Measurements from ENCODE around the gene VWA7. TPM values are rescaled to one million over a fixed set of nuclear protein-coding genes. Genes with fewer than 3 reads are reported as not detected.
"Not testable (repeated sequence)": the region's sequence is repeated elsewhere in the genome, so short reads cannot be mapped to it uniquely, and the experiment has no call there.

The VWA7 gene, protein sequence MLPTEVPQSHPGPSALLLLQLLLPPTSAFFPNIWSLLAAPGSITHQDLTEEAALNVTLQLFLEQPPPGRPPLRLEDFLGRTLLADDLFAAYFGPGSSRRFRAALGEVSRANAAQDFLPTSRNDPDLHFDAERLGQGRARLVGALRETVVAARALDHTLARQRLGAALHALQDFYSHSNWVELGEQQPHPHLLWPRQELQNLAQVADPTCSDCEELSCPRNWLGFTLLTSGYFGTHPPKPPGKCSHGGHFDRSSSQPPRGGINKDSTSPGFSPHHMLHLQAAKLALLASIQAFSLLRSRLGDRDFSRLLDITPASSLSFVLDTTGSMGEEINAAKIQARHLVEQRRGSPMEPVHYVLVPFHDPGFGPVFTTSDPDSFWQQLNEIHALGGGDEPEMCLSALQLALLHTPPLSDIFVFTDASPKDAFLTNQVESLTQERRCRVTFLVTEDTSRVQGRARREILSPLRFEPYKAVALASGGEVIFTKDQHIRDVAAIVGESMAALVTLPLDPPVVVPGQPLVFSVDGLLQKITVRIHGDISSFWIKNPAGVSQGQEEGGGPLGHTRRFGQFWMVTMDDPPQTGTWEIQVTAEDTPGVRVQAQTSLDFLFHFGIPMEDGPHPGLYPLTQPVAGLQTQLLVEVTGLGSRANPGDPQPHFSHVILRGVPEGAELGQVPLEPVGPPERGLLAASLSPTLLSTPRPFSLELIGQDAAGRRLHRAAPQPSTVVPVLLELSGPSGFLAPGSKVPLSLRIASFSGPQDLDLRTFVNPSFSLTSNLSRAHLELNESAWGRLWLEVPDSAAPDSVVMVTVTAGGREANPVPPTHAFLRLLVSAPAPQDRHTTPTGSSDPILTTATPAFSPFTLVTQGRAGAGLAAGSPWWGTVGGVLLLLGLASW
- 1 to 10 TPM; 5.2 to 5.4 TPM for total RNA-seq

DNA sequence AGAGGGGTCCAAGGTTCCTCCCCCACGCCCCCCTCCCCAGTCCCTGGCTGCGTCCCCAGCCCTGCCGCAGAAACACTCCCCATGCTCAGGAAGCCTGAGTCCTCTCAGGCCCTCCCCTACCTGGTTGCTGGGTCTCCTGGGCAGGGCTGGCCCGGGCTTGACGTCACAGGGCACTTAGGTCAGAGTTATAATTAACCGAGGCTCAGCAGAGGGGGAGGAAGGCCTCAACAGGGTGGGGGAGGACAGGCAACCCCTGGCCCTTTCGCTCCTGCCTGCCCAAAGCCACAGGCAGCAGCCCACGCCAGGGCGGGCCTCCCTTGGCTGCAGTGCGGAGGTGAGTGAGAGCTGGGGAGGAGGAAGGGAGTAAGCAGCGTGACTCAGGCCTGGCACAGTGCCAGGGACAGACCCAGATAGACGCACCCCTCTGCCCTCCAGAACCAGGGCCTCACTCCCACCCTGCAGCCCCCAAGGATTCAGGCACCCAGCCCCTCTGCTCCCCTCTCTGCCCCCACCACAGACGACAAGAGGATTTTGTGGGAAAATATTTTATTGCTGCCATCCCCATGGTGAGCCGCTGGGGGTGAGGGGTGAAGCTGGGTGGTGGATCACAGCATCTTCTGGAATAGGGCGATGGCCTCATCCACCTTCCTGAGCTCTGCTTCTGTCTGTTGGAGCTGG, at the start of gene VWA7:
Gene VWA7, minus strand, starts transcription at position 340 of the 678 bp plus-strand sequence. CDS start 549 bp downstream, outside the sequence.
- H3K27ac Mint-ChIP-seq, result peak within 1 kb of the TSS; percentile 85
- H3K4me3 Mint-ChIP-seq, result peak within 1 kb of the TSS; percentile 51
- peaks cover 12% of the 10 kb centered on the region for H3K36me3 Mint-ChIP-seq (ENCODE audit: low read depth)
- ChIA-PET CTCF (interaction anchor here (0.6 to 2.0 kb wide), 7 partner anchors 12 to 67 kb away, joined by 3 to 10 read pairs (median 5); partner anchors contain the start of gene VARS1), POLR2A (no interaction called here)
- no peaks in the 10 kb centered on the region for H3K9me3 Mint-ChIP-seq
- H3K4me1 Mint-ChIP-seq, result peaks cover 43% of the 10 kb centered on the region
- H3K27me3 Mint-ChIP-seq, result no peaks in the 10 kb centered on the region
- peak; percentile 64 for DNase-seq

DNA sequence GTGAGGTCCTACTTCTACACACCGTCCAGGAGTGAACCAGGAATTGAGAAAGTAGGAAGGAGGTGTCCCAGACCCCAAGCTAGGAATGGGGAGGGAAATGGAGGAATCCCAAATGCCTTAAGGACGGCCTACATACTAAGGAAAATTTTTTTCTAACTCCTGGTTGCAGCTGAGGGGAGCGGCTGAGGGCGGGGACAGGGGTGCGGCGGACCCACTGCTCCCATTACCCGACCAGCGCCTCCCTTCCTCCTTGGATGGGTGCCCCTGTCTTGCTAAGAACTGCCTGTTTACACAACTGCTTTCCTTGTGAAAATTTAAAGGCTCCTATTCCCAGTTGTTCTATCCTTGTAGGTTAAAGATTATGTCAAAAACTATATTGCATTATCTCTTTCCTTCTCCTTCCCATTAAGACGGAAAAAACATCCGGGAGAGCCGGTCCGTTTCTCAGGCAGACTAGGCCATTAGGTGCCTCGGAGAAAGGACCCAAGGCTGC, 49.7 kb upstream of the VWA7 start:
- no peaks in the 10 kb centered on the region for H3K9me3 Mint-ChIP-seq
- CTCF ChIA-PET, result interaction anchor here (0.8 to 1.2 kb wide), 4 partner anchors 12 to 281 kb away, joined by 3 read pairs; partner anchors contain the start of genes ATP6V1G2, HSPA1L and NEU1
- peaks cover 58% of the 10 kb centered on the region for H3K4me1 Mint-ChIP-seq
- H3K4me3 Mint-ChIP-seq, result peak overlapping the region; percentile 86
- H3K36me3 Mint-ChIP-seq (ENCODE audit: low read depth), result peaks cover 12% of the 10 kb centered on the region
- no peaks in the 10 kb centered on the region for H3K27me3 Mint-ChIP-seq
- DNase-seq, result no peak
- H3K27ac Mint-ChIP-seq, result peak overlapping the region; percentile 96
- POLR2A ChIA-PET, result interaction anchor here (0.6 to 2.4 kb wide), 4 partner anchors 28 to 257 kb away, joined by 3 to 9 read pairs (median 3); partner anchors contain the start of genes CLIC1 and GPANK1

DNA sequence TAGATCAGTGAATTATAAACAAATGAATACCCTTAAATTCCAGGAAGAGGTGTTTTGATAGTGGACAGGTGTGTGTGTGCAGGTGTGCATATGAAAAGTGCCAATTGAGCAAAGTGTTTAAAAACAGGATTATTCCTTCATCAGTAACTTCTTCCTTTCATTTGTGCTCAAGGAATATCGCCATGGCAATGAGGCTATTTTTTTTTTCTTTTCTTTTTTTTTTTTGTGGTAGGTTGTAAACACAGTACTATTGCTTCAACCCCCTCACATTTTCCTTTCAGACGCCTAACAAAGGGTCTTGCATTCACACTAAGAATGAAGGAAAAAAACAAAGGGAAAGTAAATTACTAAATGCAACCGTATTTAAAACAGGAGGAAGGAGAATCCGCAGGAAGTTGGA, 48.4 kb upstream of the VWA7 start:
- Mint-ChIP-seq H3K36me3 (ENCODE audit: low read depth) (peaks cover 6% of the 10 kb centered on the region), H3K9me3 (no peaks in the 10 kb centered on the region), H3K27ac (peak overlapping the region; percentile 96), H3K4me3 (peak overlapping the region; percentile 86), H3K4me1 (peaks cover 51% of the 10 kb centered on the region), H3K27me3 (no peaks in the 10 kb centered on the region)
- ChIA-PET CTCF (interaction anchor here (0.6 to 1.2 kb wide), 2 partner anchors 37 to 74 kb away, joined by 3 read pairs; partner anchors contain the start of gene NEU1), POLR2A (no interaction called here)
- no peak for DNase-seq

DNA sequence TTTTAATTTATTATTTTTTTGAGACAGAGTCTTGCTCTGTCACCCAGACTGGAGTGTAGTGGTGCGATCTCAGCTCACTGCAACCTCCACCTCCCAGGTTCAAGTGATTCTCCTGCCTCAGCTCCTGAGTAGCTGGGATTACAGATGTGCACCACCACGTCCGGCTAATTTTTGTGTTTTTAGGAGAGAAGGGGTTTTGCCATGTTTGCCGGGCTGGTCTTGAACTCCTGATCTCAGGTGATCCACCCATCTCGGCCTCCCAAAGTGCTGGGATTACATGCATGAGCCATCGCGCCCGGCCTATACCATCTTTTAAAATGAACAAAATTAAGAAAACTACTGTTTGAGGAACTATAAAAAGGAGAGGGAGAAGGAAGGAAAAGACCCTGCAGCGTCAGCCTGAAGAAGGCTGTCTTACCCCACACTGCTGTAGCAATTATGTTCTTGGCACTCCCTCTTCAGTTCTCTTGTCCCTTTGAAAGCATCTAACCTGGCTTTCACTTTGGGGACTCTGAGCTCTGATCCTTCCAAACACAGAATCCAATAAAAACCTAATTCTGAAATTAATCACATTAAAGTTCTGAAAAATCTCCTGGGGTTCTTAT, 46.6 kb upstream of the VWA7 start:
- not testable (repeated sequence) for H3K27ac Mint-ChIP-seq; H3K27me3 Mint-ChIP-seq; H3K9me3 Mint-ChIP-seq; H3K36me3 Mint-ChIP-seq (ENCODE audit: low read depth); DNase-seq; H3K4me3 Mint-ChIP-seq
- ChIA-PET POLR2A (interaction anchor here (1.2 kb wide), 1 partner anchor 17 kb away, joined by 13 read pairs; the partner anchor contains the start of gene LSM2), CTCF (interaction anchor here (1.3 to 1.8 kb wide), 3 partner anchors 27 to 94 kb away, joined by 4 to 7 read pairs (median 4); partner anchors contain the start of gene DDAH2)
- H3K4me1 Mint-ChIP-seq, result peaks cover 58% of the 10 kb centered on the region

DNA sequence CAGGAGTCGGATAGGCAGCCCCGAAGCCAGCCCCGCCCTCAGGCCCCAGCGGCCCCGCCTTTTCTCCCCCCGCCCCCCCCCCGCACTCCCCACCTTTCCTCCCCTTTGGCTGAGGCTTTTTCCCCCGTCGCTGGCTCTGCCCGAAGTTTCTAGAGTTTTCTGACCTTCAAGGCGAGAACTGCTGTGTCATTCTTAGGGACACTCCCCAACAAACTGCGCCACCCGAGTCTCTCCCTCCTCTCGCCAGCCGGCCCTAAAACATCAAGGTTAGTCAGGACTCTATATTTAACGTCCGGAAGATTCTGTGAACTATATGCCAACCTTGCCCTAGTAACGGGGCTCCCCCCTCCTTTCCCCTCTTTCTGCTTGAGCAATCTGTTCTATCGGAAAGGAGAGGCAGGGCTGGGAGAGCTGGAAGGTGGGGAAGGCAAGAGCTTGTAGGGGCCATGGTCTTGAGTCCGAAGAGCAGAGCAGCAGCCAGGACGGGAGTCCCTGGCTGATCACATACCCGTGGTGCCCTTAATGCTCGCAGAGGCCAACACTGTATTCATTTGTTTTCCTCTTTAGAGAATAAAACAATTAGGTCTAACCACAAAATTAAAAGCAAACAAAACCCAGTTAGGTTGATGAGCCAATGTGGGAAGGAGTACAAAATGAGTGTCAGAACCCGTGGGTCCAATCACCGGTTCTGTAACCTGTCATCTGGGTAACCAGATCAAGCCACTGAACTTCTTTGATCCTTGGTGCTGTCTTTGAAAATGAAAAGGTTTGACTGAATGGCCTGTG, 45.1 kb upstream of the VWA7 start:
- Mint-ChIP-seq H3K27ac (peak overlapping the region; percentile 94), H3K27me3 (no peaks in the 10 kb centered on the region), H3K9me3 (no peaks in the 10 kb centered on the region), H3K36me3 (ENCODE audit: low read depth) (peaks cover 8% of the 10 kb centered on the region), H3K4me1 (peaks cover 70% of the 10 kb centered on the region), H3K4me3 (peak overlapping the region; percentile 93)
- DNase-seq, result peak; percentile 59
- CTCF ChIA-PET, result interaction anchor here (1.1 to 1.8 kb wide), 5 partner anchors 9 to 84 kb away, joined by 3 to 7 read pairs (median 6); no protein-coding TSS in a partner anchor
- POLR2A ChIA-PET, result no interaction called here

DNA sequence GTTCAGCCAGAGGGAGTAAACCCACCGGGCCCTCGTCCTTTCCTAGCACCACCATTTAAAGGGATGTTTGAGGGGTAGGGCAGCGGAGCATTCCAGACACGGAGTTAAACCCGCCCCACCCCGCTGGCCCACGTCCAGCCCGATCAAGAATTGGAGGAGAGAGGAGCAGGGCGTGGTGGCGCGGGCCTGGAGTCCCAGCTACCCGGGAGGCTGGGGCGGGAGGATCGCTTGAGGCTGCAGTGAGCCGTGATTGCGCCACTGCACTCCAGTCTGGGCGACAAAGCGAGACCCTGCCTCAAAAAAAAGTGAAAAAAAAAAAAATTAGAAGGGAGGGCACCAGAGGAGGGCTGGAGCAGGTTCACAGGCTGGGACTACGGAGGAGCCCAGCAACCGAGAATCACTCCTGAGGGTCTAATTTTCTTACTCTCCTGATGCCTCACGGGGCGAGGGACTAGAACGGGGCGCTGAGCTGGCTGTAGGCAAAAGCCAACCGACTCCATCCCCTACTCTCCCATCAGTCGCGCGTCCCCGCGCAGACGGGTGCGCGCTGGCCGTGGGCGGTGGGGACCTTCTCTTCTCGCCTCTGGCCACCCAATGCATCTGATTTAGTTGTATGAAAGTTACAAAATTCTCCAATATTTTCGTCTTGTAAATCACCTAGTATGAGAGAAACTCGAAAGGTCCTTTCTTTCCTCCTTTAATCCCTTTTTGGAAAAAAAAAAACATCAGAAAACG, 44.3 kb upstream of the VWA7 start:
- Mint-ChIP-seq H3K9me3 (no peaks in the 10 kb centered on the region), H3K4me1 (peaks cover 63% of the 10 kb centered on the region), H3K27me3 (no peaks in the 10 kb centered on the region), H3K36me3 (ENCODE audit: low read depth) (peaks cover 8% of the 10 kb centered on the region), H3K4me3 (peak overlapping the region; percentile 93), H3K27ac (peak overlapping the region; percentile 94)
- CTCF ChIA-PET, result interaction anchor here (0.6 to 1.5 kb wide), 6 partner anchors 8 to 275 kb away, joined by 3 to 6 read pairs (median 4); partner anchors contain the start of gene ATP6V1G2
- peak; percentile 42 for DNase-seq
- POLR2A ChIA-PET, result no interaction called here

DNA sequence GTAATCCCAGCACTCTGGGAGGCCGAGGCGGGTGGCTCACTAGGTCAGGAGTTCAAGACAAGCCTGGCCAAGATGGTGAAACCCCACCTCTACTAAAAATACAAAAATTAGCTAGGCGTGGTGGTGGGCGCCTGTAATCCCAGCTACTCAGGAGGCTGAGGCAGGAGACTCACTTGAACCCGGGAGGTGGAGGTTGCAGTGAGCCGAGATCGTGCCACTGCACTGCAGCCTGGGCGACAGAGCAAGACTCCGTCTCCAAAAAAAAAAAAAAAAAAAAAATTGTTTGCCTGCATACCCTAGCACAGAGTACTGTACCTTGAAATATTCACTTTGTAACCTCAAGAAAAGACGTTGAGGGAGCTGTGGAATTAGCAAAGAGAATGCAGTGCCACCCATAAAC, 43.3 kb upstream of the VWA7 start:
- not testable (repeated sequence) for H3K4me3 Mint-ChIP-seq

DNA sequence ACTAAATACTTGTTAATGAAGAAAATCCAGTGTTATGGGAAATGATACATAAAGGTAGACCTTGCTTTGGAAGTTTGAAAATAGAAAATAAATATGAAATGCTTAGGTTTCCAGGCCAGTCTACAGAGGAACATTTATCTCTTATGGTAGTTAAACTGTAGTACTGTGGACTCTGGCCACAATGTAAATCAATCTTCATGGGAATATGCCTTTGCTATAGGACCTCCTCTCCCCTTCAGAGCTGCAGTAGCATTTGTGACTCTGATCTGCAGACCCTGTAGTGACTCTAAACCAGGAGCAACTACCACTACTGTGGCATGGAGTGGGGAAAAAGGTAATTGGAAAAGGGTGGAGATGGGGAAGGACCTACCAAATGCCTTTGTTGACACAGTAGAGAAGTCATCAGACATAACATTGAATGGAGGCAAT, 42.8 kb upstream of the VWA7 start:
- no peaks in the 10 kb centered on the region for H3K27me3 Mint-ChIP-seq
- H3K36me3 Mint-ChIP-seq (ENCODE audit: low read depth), result peaks cover 10% of the 10 kb centered on the region
- DNase-seq, result no peak
- H3K4me1 Mint-ChIP-seq, result peaks cover 52% of the 10 kb centered on the region
- ChIA-PET POLR2A (interaction anchor here (0.8 kb wide), 1 partner anchor 14 kb away, joined by 3 read pairs; no protein-coding TSS in a partner anchor), CTCF (interaction anchor here (0.6 to 1.5 kb wide), 7 partner anchors 11 to 311 kb away, joined by 3 to 6 read pairs (median 3); partner anchors contain the start of gene FKBPL)
- peak overlapping the region; percentile 38 for H3K4me3 Mint-ChIP-seq
- H3K27ac Mint-ChIP-seq, result peak overlapping the region; percentile 72
- no peaks in the 10 kb centered on the region for H3K9me3 Mint-ChIP-seq

More for the DNA sequence above, 43.3 kb upstream of the VWA7 start:
- H3K36me3 Mint-ChIP-seq (ENCODE audit: low read depth); H3K9me3 Mint-ChIP-seq; H3K27ac Mint-ChIP-seq; H3K27me3 Mint-ChIP-seq; DNase-seq: not testable (repeated sequence)
- POLR2A ChIA-PET, result interaction anchor here (0.7 to 0.8 kb wide), 2 partner anchors 14 to 1801 kb away, joined by 3 to 7 read pairs; no protein-coding TSS in a partner anchor
- CTCF ChIA-PET, result interaction anchor here (0.6 to 1.5 kb wide), 6 partner anchors 10 to 109 kb away, joined by 3 to 6 read pairs (median 4); no protein-coding TSS in a partner anchor
- peaks cover 56% of the 10 kb centered on the region for H3K4me1 Mint-ChIP-seq

DNA sequence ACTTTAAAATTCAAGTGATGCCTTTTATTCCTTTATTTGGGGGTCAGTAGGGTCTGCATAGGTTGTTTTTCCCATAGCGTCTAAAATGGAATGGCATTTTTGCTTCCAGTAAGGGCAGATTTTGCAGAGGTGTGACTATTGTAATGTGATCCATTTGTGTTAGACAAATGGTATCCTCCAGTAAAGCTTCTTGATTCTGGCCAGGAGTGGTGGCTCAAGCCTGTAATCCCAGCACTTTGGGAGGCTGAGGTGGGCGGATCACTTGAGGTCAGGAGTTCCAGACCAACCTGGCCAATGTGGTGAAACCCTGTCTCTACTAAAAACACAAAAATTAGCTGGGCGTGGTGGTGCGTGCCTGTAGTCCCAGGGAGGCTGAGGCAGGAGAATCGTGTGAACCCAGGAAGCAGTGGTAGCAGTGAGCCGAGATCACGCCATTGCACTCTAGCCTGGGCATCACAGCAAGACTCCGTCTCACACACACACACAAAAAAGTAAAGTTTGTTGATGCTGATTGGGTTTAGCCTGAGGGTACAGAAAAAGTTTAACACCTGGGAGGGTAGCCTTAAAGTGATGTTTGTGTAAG, 40.9 kb upstream of the VWA7 start:
- DNase-seq, H3K27me3 Mint-ChIP-seq, POLR2A ChIA-PET, H3K9me3 Mint-ChIP-seq: not testable (repeated sequence)
- Mint-ChIP-seq H3K4me3 (peak overlapping the region; percentile 91), H3K36me3 (ENCODE audit: low read depth) (peaks cover 12% of the 10 kb centered on the region), H3K4me1 (peaks cover 53% of the 10 kb centered on the region), H3K27ac (peak overlapping the region; percentile 94)
- CTCF ChIA-PET, result interaction anchor here (1.0 kb wide), 1 partner anchor 22 kb away, joined by 5 read pairs; the partner anchor contains the start of gene VARS1

Measured in activated CD4-positive, alpha-beta T cell treated with anti-CD3 and anti-CD28 coated beads, Interleukin-2, amount 10 ng/mL, durations not matched to agents 7 days and 5 days (primary cell).